ENCODE measurements around the gene FAHD2A.

DNA sequence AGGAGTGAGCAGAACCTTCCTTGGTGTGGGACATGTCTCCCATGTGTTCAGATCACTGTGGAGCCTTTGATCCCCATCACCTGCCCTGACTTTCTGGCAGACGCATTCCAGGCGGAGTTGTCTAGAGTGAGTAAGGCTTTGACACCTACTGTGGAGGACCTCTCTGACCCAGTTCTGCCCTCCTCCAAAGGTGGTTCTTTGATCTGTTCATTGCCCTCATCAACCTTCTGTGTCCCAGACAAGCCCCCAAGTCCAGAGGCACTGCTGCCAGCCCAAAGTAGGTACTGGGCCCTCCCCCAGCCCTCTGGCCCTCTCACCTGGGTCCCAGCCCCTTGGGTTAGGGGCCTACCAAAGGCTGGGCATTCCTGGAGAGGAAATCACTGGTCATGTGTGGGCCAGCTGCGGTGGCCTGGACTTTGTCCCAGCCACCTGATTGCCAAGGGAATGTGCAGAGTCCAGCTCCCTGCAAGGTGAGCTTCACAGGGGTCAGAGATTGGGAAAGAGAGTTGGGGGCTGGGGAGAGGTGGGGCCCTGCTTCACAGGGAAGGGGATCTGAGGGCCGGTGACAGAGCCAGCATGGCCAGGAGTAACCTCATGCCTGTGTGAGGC, 12.1 kb upstream of the FAHD2A start:
- TF ChIP-seq, protein P1, sequence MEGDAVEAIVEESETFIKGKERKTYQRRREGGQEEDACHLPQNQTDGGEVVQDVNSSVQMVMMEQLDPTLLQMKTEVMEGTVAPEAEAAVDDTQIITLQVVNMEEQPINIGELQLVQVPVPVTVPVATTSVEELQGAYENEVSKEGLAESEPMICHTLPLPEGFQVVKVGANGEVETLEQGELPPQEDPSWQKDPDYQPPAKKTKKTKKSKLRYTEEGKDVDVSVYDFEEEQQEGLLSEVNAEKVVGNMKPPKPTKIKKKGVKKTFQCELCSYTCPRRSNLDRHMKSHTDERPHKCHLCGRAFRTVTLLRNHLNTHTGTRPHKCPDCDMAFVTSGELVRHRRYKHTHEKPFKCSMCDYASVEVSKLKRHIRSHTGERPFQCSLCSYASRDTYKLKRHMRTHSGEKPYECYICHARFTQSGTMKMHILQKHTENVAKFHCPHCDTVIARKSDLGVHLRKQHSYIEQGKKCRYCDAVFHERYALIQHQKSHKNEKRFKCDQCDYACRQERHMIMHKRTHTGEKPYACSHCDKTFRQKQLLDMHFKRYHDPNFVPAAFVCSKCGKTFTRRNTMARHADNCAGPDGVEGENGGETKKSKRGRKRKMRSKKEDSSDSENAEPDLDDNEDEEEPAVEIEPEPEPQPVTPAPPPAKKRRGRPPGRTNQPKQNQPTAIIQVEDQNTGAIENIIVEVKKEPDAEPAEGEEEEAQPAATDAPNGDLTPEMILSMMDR (IDR thresholded peaks at IDR 0.05; ENCODE audit: low read length) = no peak
- TF ChIP-seq EZH2 (IDR thresholded peaks at IDR 0.05; ENCODE audit: borderline replicate concordance, low read length) = no peak
